VCaP (cell line): ENCODE results near the gene C2orf42.

Source experiments
- H3K27ac ChIP-seq: fragments of 450-650 bp; 2 replicates; pipeline ENCODE4 v1.5.1; 2017
- CTCF ChIP-seq: fragments of 450-650 bp; conservative IDR thresholded peaks from 2 replicates; pipeline ENCODE4 v1.5.1; 2017; ENCODE audit warnings: mild to moderate bottlenecking, moderate library complexity

The C2orf42 gene

GRCh38 chr2:70143314-70144150, 47.3 kb downstream of the C2orf42 start:
- peak overlapping the region; percentile 94 for H3K27ac ChIP-seq
- TF ChIP-seq CTCF, result no peak

GRCh38 chr2:70142590-70143313, 48.1 kb downstream of the C2orf42 start:
- H3K27ac ChIP-seq, result peak overlapping the region; percentile 94

GRCh38 chr2:70141902-70142589, 48.8 kb downstream of the C2orf42 start:
- peak overlapping the region; percentile 94 for H3K27ac ChIP-seq
- TF ChIP-seq CTCF, result no peak

More at GRCh38 chr2:70142590-70143313, 48.1 kb downstream of the C2orf42 start:
- TF ChIP-seq CTCF, result peak; percentile 96

- no peak for TF ChIP-seq CTCF
- peak overlapping the region; percentile 94 for H3K27ac ChIP-seq
Observed at GRCh38 chr2:70141212-70141901, 49.5 kb downstream of the C2orf42 start.

- H3K27ac ChIP-seq, result peak overlapping the region; percentile 94; the same call in 1 of the 2 replicates
- TF ChIP-seq CTCF, result no peak
Observed at GRCh38 chr2:70140791-70141211, 50.0 kb downstream of the C2orf42 start.

GRCh38 chr2:70134323-70134983, 56.4 kb downstream of the C2orf42 start:
- H3K27ac ChIP-seq, result peak overlapping the region; percentile 98
